Measurements from ENCODE around the gene RAP2C. TPM values are rescaled to one million over a fixed set of nuclear protein-coding genes. Genes with fewer than 3 reads are reported as not detected.
A peak's percentile ranks its signal among the peaks of the same experiment; 100 is the strongest.

RAP2C gene
- total RNA-seq, 1 experiment from 2014 or later: 52.7 TPM

GRCh38 chrX:132206259-132206658 lies 13.0 kb downstream of the RAP2C start:
- Histone ChIP-seq H3K4ac (ENCODE audit: low read depth, low read length) (no peak overlapping the region), H2BK5ac (ENCODE audit: insufficient read length, low read length) (no peak overlapping the region), H2BK120ac (ENCODE audit: low read depth, low read length, poor library complexity, severe bottlenecking) (no peak overlapping the region), H3K18ac (ENCODE audit: insufficient read length, low read depth, low read length) (no peak overlapping the region), H3K23me2 (ENCODE audit: insufficient read length, low read depth, low read length, poor library complexity, severe bottlenecking) (no peaks in the 10 kb centered on the region), H3K56ac (ENCODE audit: insufficient read length, low read depth, low read length) (no peak overlapping the region), H3K4me2 (ENCODE audit: insufficient read depth, insufficient read length, low read length) (no peak overlapping the region), H3K14ac (ENCODE audit: insufficient read depth, low read length) (no peak overlapping the region), H3K4me1 (ENCODE audit: insufficient read depth, low read length) (no peaks in the 10 kb centered on the region), H2BK15ac (ENCODE audit: low read depth, low read length) (no peak overlapping the region), H4K20me1 (ENCODE audit: control insufficient read depth, insufficient read depth, insufficient read length) (no peaks in the 10 kb centered on the region), H2AFZ (ENCODE audit: low read length) (no peak overlapping the region), H3K79me2 (ENCODE audit: insufficient read depth, low read length) (no peaks in the 10 kb centered on the region), H3K23ac (ENCODE audit: insufficient read length, low read depth, low read length) (no peak overlapping the region), H2BK12ac (ENCODE audit: insufficient read length, low read depth, low read length) (no peak overlapping the region), H4K91ac (ENCODE audit: insufficient read length, low read depth, low read length) (no peak overlapping the region), H3K27ac (ENCODE audit: insufficient read length, low read depth, low read length) (no peak overlapping the region), H2BK20ac (ENCODE audit: low read depth, low read length, poor library complexity, severe bottlenecking) (no peak overlapping the region), H4K8ac (replicated peaks; ENCODE audit: insufficient read length, low read depth, low read length) (no peak overlapping the region), H3T11ph (ENCODE audit: low read length) (no peak overlapping the region), H4K5ac (ENCODE audit: insufficient read length, low read depth, low read length) (no peak overlapping the region), H3K27me3 (ENCODE audit: insufficient read depth, low read length) (no peaks in the 10 kb centered on the region), H3K9me3 (ENCODE audit: control insufficient read depth, low read depth, low read length) (no peaks in the 10 kb centered on the region), H3K79me1 (ENCODE audit: insufficient read depth, low read depth, low read length, poor library complexity, severe bottlenecking) (no peaks in the 10 kb centered on the region), H3K9ac (ENCODE audit: extremely low read depth, insufficient read length, low read length) (no peak overlapping the region), H2AK5ac (ENCODE audit: insufficient read length, low read length) (no peak overlapping the region)
- H3K4me1 Mint-ChIP-seq: no peaks in the 10 kb centered on the region
- no peaks in the 10 kb centered on the region; a peak in 1 of 5 replicates for H3K9me3 Mint-ChIP-seq
- no CpG with 5 or more reads among the region's 5 CpGs for WGBS (ENCODE audit: extremely low coverage, insufficient read length, low lambda C conversion rate)
- DNase-seq: no peak
- H3K4me3 Mint-ChIP-seq: no peak overlapping the region
- no peaks in the 10 kb centered on the region for H3K27me3 Mint-ChIP-seq (ENCODE audit: low read depth)
- H3K27ac Mint-ChIP-seq: peak overlapping the region in 1 of 3 experiments; percentile 19; a peak in 1 of 7 replicates
- H3K36me3 Mint-ChIP-seq (ENCODE audit: insufficient read depth in 1 of 3, low read depth in 3 of 3): peaks cover 8 to 39% (median 32%) of the 10 kb centered on the region in 3 experiments; a peak in 6 of 7 replicates
- TF ChIP-seq CTCF (conservative IDR thresholded peaks at IDR 0.05): no peak
